ENCODE results near the gene RNF14.

RNF14 gene

DNA sequence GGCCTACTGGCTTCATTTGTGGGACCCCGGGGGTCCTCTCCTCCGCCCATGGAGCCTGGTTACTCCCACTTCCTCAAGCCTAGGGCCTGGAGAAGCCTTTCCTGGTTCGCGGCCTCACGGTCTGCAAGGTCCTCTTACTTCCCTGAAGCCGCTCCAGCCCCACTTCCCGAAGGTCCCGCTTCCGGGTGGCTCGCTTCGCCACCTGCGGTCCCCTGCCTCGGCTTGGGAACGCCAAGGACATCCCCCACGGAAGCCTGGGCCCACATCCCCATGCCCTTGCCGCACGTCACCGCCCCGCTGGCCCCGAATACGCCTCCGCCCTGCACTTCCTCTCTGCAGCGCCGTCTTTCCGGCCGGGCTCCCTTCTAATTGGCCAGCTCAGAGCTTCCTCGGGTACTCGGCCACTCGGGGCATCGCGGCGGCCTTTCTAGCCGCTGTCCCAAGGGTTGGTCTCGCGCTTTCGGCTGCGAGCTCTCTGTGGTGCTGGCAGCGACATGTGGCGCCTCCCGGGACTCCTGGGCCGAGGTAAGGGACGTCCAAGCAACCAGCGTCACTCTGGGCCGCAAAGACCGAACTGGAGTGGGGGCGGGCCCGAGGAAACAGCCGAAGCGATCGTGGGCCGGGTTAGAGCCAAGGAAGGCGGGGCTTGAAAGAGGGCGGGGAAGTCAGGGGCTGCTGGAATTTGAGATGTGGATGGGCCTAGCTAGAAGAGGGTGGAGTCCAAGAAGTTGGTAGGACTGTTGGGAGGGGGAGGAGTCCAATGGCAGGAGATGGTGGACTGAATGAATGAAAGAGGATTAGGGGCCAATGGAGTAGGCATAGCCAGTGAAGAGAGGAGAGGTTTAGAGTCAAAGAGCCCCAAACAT is 45.2 kb upstream of the RNF14 start, which contains the start of gene DELE1:
Gene DELE1 (plus strand): TSS at position 424 of the 866 bp plus-strand sequence. CDS start 71 bp downstream, at position 495.
- peak within 1 kb of the TSS; percentile 86 for H2BK5ac ChIP-seq (ENCODE audit: low read depth, low read length, poor library complexity)
- H3K36me3 ChIP-seq (ENCODE audit: control insufficient read depth in 1 of 2, insufficient read depth in 2 of 2, low read length in 2 of 2): peaks cover 15 to 23% of the 10 kb centered on the region in 2 experiments
- H3K4me2 ChIP-seq (ENCODE audit: low read length): peak within 1 kb of the TSS; percentile 77
- H3K9ac ChIP-seq (ENCODE audit: low read length): peak within 1 kb of the TSS; percentile 97
- peak within 1 kb of the TSS; percentile 98 for H2AFZ ChIP-seq (ENCODE audit: insufficient read depth, low read length, poor library complexity)
- peak within 1 kb of the TSS; percentile 92 for H3K4me3 ChIP-seq (ENCODE audit: low read depth, low read length)
- no peaks in the 10 kb centered on the region for H3K9me3 ChIP-seq (ENCODE audit: insufficient read depth, low read depth, low read length)
- H3K14ac ChIP-seq (ENCODE audit: low read length): peak within 1 kb of the TSS; percentile 99
- peak within 1 kb of the TSS; percentile 98 for H4K12ac ChIP-seq (ENCODE audit: low read depth, low read length)
- no peak within 1 kb of the TSS for H3K23ac ChIP-seq (ENCODE audit: low read length)
- peak within 1 kb of the TSS; percentile 97 for H4K91ac ChIP-seq (ENCODE audit: low read depth, low read length)
- peak within 1 kb of the TSS; percentile 95 for H2BK120ac ChIP-seq (ENCODE audit: insufficient read depth, low read length, poor library complexity)
- WGBS (ENCODE audit: extremely low coverage, insufficient coverage, insufficient read length): no CpG with 5 or more reads among the region's 53 CpGs
- H3K79me2 ChIP-seq (ENCODE audit: control insufficient read depth, insufficient read depth, low read length, poor library complexity): peaks cover 7% of the 10 kb centered on the region
- peaks cover 5 to 6% of the 10 kb centered on the region in 2 experiments for H3K4me1 ChIP-seq (ENCODE audit: control insufficient read depth in 1 of 2, insufficient read depth in 2 of 2, low read length in 2 of 2)
- peak within 1 kb of the TSS; percentile 98 for H3K18ac ChIP-seq (ENCODE audit: low read length)
- peak within 1 kb of the TSS; percentile 93 for H3K27ac ChIP-seq (ENCODE audit: low read depth, low read length)
- H2BK12ac ChIP-seq (ENCODE audit: low read length): no peak within 1 kb of the TSS
- peak within 1 kb of the TSS; percentile 71 for H3K4ac ChIP-seq (ENCODE audit: low read depth, low read length)
- H3K27me3 ChIP-seq (ENCODE audit: insufficient read depth, low read length): no peaks in the 10 kb centered on the region
- DNase-seq: peak; percentile 94 to 96
- peak within 1 kb of the TSS; percentile 45 for H2AK5ac ChIP-seq (ENCODE audit: low read length)
- peaks cover 9% of the 10 kb centered on the region for H3K79me1 ChIP-seq (ENCODE audit: low read length)
- peak within 1 kb of the TSS; percentile 99 for H4K8ac ChIP-seq (ENCODE audit: low read depth, low read length)

DNA sequence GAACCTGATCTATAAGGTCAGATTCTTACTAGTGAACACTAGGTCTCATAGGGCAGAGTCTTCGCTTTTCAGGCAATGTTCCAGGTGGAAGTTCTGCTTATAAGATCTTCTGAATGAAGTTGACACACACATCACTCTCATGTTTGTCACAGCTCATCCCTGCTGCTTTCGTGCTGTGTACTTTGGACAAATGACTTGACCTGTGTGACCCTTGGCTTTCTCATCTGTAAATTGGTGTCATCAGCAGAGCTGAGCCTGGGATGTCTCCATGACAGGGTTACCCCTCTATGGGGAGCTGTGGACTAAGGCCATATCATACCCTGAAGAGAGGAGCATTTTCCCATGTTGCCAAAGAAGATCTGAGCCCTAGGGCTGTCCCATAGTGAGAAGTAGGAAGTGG is 42.5 kb upstream of the RNF14 start:
- no peak overlapping the region for H3K4me3 ChIP-seq (ENCODE audit: low read depth, low read length)
- no peak overlapping the region for H2AK5ac ChIP-seq (ENCODE audit: low read length)
- H3K4ac ChIP-seq (ENCODE audit: low read depth, low read length): no peak overlapping the region
- H3K14ac ChIP-seq (ENCODE audit: low read length): no peak overlapping the region
- no peak overlapping the region for H4K8ac ChIP-seq (ENCODE audit: low read depth, low read length)
- no peak overlapping the region for H2BK12ac ChIP-seq (ENCODE audit: low read length)
- no peak overlapping the region for H3K27ac ChIP-seq (ENCODE audit: low read depth, low read length)
- H3K9me3 ChIP-seq (ENCODE audit: insufficient read depth, low read depth, low read length): no peaks in the 10 kb centered on the region
- no peak overlapping the region for H3K18ac ChIP-seq (ENCODE audit: low read length)
- H3K4me2 ChIP-seq (ENCODE audit: low read length): no peak overlapping the region
- peaks cover 7% of the 10 kb centered on the region for H3K79me2 ChIP-seq (ENCODE audit: control insufficient read depth, insufficient read depth, low read length, poor library complexity)
- peaks cover 27 to 47% of the 10 kb centered on the region in 2 experiments for H3K36me3 ChIP-seq (ENCODE audit: control insufficient read depth in 1 of 2, insufficient read depth in 2 of 2, low read length in 2 of 2)
- H3K79me1 ChIP-seq (ENCODE audit: low read length): peaks cover 9% of the 10 kb centered on the region
- WGBS (ENCODE audit: extremely low coverage, insufficient coverage, insufficient read length): no CpG with 5 or more reads among the region's 2 CpGs
- H2BK5ac ChIP-seq (ENCODE audit: low read depth, low read length, poor library complexity): no peak overlapping the region
- H3K9ac ChIP-seq (ENCODE audit: low read length): no peak overlapping the region
- no peaks in the 10 kb centered on the region for H3K27me3 ChIP-seq (ENCODE audit: insufficient read depth, low read length)
- H2BK120ac ChIP-seq (ENCODE audit: insufficient read depth, low read length, poor library complexity): no peak overlapping the region
- H2AFZ ChIP-seq (ENCODE audit: insufficient read depth, low read length, poor library complexity): no peak overlapping the region
- no peak overlapping the region for H4K91ac ChIP-seq (ENCODE audit: low read depth, low read length)
- H3K23ac ChIP-seq (ENCODE audit: low read length): no peak overlapping the region
- H3K4me1 ChIP-seq (ENCODE audit: control insufficient read depth in 1 of 2, insufficient read depth in 2 of 2, low read length in 2 of 2): peaks cover 5 to 6% of the 10 kb centered on the region in 2 experiments
- no peak overlapping the region for H4K12ac ChIP-seq (ENCODE audit: low read depth, low read length)
- no peak for DNase-seq

DNA sequence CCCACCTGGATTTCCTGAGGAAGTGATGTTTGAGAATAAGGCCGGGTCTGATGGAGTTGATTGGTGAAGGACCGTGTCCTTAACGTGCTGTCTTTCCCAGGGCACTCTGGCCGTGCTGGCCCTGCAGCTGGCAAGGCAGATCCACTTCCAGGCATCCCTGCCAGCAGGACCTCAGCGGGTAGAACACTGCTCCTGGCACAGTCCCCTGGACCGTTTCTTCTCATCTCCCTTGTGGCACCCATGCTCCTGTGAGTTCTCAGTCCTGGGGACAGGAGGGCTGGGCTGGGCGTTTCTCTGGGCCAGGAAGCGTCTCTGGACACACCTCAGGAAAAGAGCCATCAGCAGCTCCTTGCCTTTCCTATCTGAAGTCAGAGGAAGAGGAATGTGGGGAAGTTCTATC is 40.9 kb upstream of the RNF14 start:
- Histone ChIP-seq H3K36me3 (ENCODE audit: control insufficient read depth in 1 of 2, insufficient read depth in 2 of 2, low read length in 2 of 2) (peaks cover 28 to 52% of the 10 kb centered on the region in 2 experiments), H2BK120ac (ENCODE audit: insufficient read depth, low read length, poor library complexity) (no peak overlapping the region), H2BK12ac (ENCODE audit: low read length) (no peak overlapping the region), H3K23ac (ENCODE audit: low read length) (no peak overlapping the region), H3K4me2 (ENCODE audit: low read length) (no peak overlapping the region), H4K12ac (ENCODE audit: low read depth, low read length) (no peak overlapping the region), H3K4ac (ENCODE audit: low read depth, low read length) (no peak overlapping the region), H3K79me1 (ENCODE audit: low read length) (peaks cover 9% of the 10 kb centered on the region), H3K4me1 (ENCODE audit: control insufficient read depth in 1 of 2, insufficient read depth in 2 of 2, low read length in 2 of 2) (peaks cover 3 to 4% of the 10 kb centered on the region in 2 experiments), H4K91ac (ENCODE audit: low read depth, low read length) (no peak overlapping the region), H3K79me2 (ENCODE audit: control insufficient read depth, insufficient read depth, low read length, poor library complexity) (peaks cover 7% of the 10 kb centered on the region), H3K14ac (ENCODE audit: low read length) (no peak overlapping the region), H3K27ac (ENCODE audit: low read depth, low read length) (no peak overlapping the region), H3K18ac (ENCODE audit: low read length) (no peak overlapping the region), H2AK5ac (ENCODE audit: low read length) (no peak overlapping the region), H4K8ac (ENCODE audit: low read depth, low read length) (no peak overlapping the region), H3K27me3 (ENCODE audit: insufficient read depth, low read length) (no peaks in the 10 kb centered on the region), H3K4me3 (ENCODE audit: low read depth, low read length) (no peak overlapping the region), H3K9ac (ENCODE audit: low read length) (no peak overlapping the region), H2BK5ac (ENCODE audit: low read depth, low read length, poor library complexity) (no peak overlapping the region), H2AFZ (ENCODE audit: insufficient read depth, low read length, poor library complexity) (no peak overlapping the region), H3K9me3 (ENCODE audit: insufficient read depth, low read depth, low read length) (no peaks in the 10 kb centered on the region)
- no CpG with 5 or more reads among the region's 8 CpGs for WGBS (ENCODE audit: extremely low coverage, insufficient coverage, insufficient read length)
- DNase-seq: no peak

DNA sequence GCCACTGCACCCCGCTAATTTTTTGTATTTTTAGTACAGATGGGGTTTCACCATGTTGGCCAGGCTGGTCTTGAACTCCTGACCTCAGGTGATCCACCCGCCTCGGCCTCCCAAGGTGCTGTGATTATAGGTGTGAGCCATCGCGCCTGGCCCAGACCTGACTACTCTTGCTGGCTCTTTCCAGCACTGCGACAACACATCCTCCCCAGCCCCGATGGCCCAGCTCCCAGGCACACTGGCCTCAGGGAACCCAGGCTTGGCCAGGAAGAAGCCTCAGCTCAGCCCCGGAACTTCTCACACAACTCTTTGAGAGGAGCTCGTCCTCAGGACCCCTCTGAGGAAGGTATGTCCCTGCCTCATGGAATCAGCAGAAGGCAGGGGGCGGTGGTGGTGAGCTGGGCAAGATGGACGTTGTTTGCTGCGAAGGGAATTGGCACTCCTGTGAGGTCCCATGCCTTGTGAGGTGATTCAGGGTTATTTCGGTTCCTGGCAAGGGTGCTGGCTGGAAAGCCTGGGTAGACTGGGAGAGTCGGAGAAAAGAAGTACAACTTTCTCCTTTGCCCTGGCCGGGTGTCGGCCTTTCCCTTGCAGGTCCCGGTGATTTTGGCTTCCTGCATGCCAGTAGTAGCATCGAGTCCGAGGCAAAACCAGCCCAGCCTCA is 39.4 kb upstream of the RNF14 start:
- WGBS (ENCODE audit: extremely low coverage, insufficient coverage, insufficient read length): no CpG with 5 or more reads among the region's 19 CpGs

More for the DNA sequence above, 39.4 kb upstream of the RNF14 start:
- no peaks in the 10 kb centered on the region for H3K79me2 ChIP-seq (ENCODE audit: control insufficient read depth, insufficient read depth, low read length, poor library complexity)
- no peaks in the 10 kb centered on the region for H3K27me3 ChIP-seq (ENCODE audit: insufficient read depth, low read length)
- H3K9me3 ChIP-seq (ENCODE audit: insufficient read depth, low read depth, low read length): no peaks in the 10 kb centered on the region
- H3K27ac ChIP-seq (ENCODE audit: low read depth, low read length): no peak overlapping the region
- H3K4ac ChIP-seq (ENCODE audit: low read depth, low read length): no peak overlapping the region
- no peak overlapping the region for H4K91ac ChIP-seq (ENCODE audit: low read depth, low read length)
- DNase-seq: no peak
- peaks cover 36 to 60% of the 10 kb centered on the region in 2 experiments for H3K36me3 ChIP-seq (ENCODE audit: control insufficient read depth in 1 of 2, insufficient read depth in 2 of 2, low read length in 2 of 2)
- H2AFZ ChIP-seq (ENCODE audit: insufficient read depth, low read length, poor library complexity): no peak overlapping the region
- H3K79me1 ChIP-seq (ENCODE audit: low read length): no peaks in the 10 kb centered on the region
- H2AK5ac ChIP-seq (ENCODE audit: low read length): no peak overlapping the region
- no peak overlapping the region for H2BK120ac ChIP-seq (ENCODE audit: insufficient read depth, low read length, poor library complexity)
- H4K8ac ChIP-seq (ENCODE audit: low read depth, low read length): no peak overlapping the region
- H2BK5ac ChIP-seq (ENCODE audit: low read depth, low read length, poor library complexity): no peak overlapping the region
- no peak overlapping the region for H3K18ac ChIP-seq (ENCODE audit: low read length)
- H3K23ac ChIP-seq (ENCODE audit: low read length): no peak overlapping the region
- no peak overlapping the region for H3K14ac ChIP-seq (ENCODE audit: low read length)
- H2BK12ac ChIP-seq (ENCODE audit: low read length): no peak overlapping the region
- H3K4me3 ChIP-seq (ENCODE audit: low read depth, low read length): no peak overlapping the region
- no peaks in the 10 kb centered on the region for H3K4me1 ChIP-seq (ENCODE audit: control insufficient read depth in 1 of 2, insufficient read depth in 2 of 2, low read length in 2 of 2)
- H4K12ac ChIP-seq (ENCODE audit: low read depth, low read length): no peak overlapping the region
- no peak overlapping the region for H3K4me2 ChIP-seq (ENCODE audit: low read length)
- H3K9ac ChIP-seq (ENCODE audit: low read length): no peak overlapping the region
